ENCODE data around the gene MEIS2. TPM values are rescaled to one million over a fixed set of nuclear protein-coding genes. Genes with fewer than 3 reads are reported as not detected.

The MEIS2 gene
- polyA plus RNA-seq, 2 of the 4 experiments (the other 2 are of a cell fraction), result 7.3 to 11.1 TPM

- Histone ChIP-seq H3K9me3 (no peaks in the 10 kb centered on the region), H3K27ac (no peak overlapping the region), H3K4me1 (no peaks in the 10 kb centered on the region), H3K4me2 (no peak overlapping the region), H3K4me3 (no peak overlapping the region)
- POLR2A ChIA-PET, result no interaction called here
- CTCF ChIA-PET, result no interaction called here
- no peak for ATAC-seq
- no peak for FAIRE-seq
- WGBS (ENCODE audit: missing lambda C conversion rate), result 50% methylated on average over 3 of the region's 3 CpGs
- no peak for DNase-seq (ENCODE audit: low read depth in 1 of 2, low spot score in 1 of 2)
- TF ChIP-seq CBX2 (IDR thresholded peaks at IDR 0.05; ENCODE audit: borderline replicate concordance, low read depth) (no peak), HOXB13 (CRISPR knock-in tag; IDR thresholded peaks at IDR 0.05; ENCODE audit: low read depth) (no peak), RCOR1 (IDR thresholded peaks at IDR 0.05; ENCODE audit: low read depth, low read length) (no peak), MYC (IDR thresholded peaks at IDR 0.05; ENCODE audit: borderline replicate concordance, low read length) (no peak), CHD4 (IDR thresholded peaks at IDR 0.05; ENCODE audit: borderline replicate concordance) (no peak), HMGXB4 (CRISPR knock-in tag; IDR thresholded peaks at IDR 0.05; ENCODE audit: borderline replicate concordance) (no peak), POLR2AphosphoS2 (conservative IDR thresholded peaks at IDR 0.05; ENCODE audit: low read length) (no peak), USF2 (IDR thresholded peaks at IDR 0.05) (no peak), ZC3H11A (IDR thresholded peaks at IDR 0.05) (no peak), RNF2 (IDR thresholded peaks at IDR 0.05; ENCODE audit: borderline replicate concordance, low read depth) (no peak), ESRRA (IDR thresholded peaks at IDR 0.05; ENCODE audit: borderline replicate concordance, low read length) (no peak), BHLHE40 (IDR thresholded peaks at IDR 0.05; ENCODE audit: low read depth, low read length) (no peak), FOSB (CRISPR knock-in tag; IDR thresholded peaks at IDR 0.05) (no peak), NR3C1 (IDR thresholded peaks at IDR 0.05) (no peak), JUNB (IDR thresholded peaks at IDR 0.05) (no peak), SREBF2 (IDR thresholded peaks at IDR 0.05) (no peak), NPAS2 (CRISPR knock-in tag; IDR thresholded peaks at IDR 0.05; ENCODE audit: borderline replicate concordance) (no peak)
Measured at GRCh38 chr15:37148714-37149113, 48.4 kb upstream of the MEIS2 start.

- TF ChIP-seq ELK1 (IDR thresholded peaks at IDR 0.05; ENCODE audit: low read depth, low read length), result no peak
- no peak for TF ChIP-seq MYC (IDR thresholded peaks at IDR 0.05; ENCODE audit: borderline replicate concordance, low read length)
- TF ChIP-seq EHF (CRISPR knock-in tag; IDR thresholded peaks at IDR 0.05), result no peak
- TF ChIP-seq ZSCAN20 (CRISPR knock-in tag; IDR thresholded peaks at IDR 0.05), result no peak
- no peak for TF ChIP-seq FOSB (CRISPR knock-in tag; IDR thresholded peaks at IDR 0.05)
- no peak for TF ChIP-seq POLR2AphosphoS2 (conservative IDR thresholded peaks at IDR 0.05; ENCODE audit: low read length)
- TF ChIP-seq ZC3H11A (IDR thresholded peaks at IDR 0.05), result no peak
- TF ChIP-seq NFE2L2 (conservative IDR thresholded peaks at IDR 0.05; ENCODE audit: low read length), result no peak
- no peak for TF ChIP-seq MAFK (IDR thresholded peaks at IDR 0.05; ENCODE audit: partially characterized antibody)
- TF ChIP-seq CTCF (IDR thresholded peaks at IDR 0.05), result no peak
- no peak overlapping the region for H3K4me2 ChIP-seq
- H3K4me1 ChIP-seq, result no peaks in the 10 kb centered on the region
- DNase-seq (ENCODE audit: low read depth in 1 of 2, low spot score in 1 of 2), result no peak
- no peaks in the 10 kb centered on the region for H3K9me3 ChIP-seq
- ChIA-PET POLR2A (interaction anchor here (0.5 kb wide), 1 partner anchor 712 kb away, joined by 4 read pairs; no protein-coding TSS in a partner anchor), CTCF (no interaction called here)
- no peak for FAIRE-seq
- H3K4me3 ChIP-seq, result no peak overlapping the region
- H3K27ac ChIP-seq, result no peak overlapping the region
- ATAC-seq, result no peak
Measured at GRCh38 chr15:37143351-37143750, 43.0 kb upstream of the MEIS2 start.
